Spleen (tissue), 11 donors: ENCODE measurements around the gene ART3. TPM values are rescaled to one million over a fixed set of nuclear protein-coding genes. Genes with fewer than 3 reads are reported as not detected.
A peak's percentile ranks its signal among the peaks of the same experiment; 100 is the strongest.

Experiments
- DNase-seq: peaks from one replicate; pipeline ENCODE4 v3.0.0-alpha.2; 2020
- H3K27ac ChIP-seq, 8 donors: fragments of 200-600 bp; sonication (generic) in 7 of 8; 1 replicate in 4 of 8; 2 replicates in 4 of 8; pipeline versions ENCODE4 v1.5.0 to v1.8.0; 2016 to 2021; ENCODE audit warnings: inconsistent platforms in 4 of 8, mild to moderate bottlenecking in 4 of 8, moderate library complexity in 1 of 8
- H3K27me3 ChIP-seq, 7 donors: fragments of 200-600 bp; sonication (generic) in 6 of 7; replicated peaks in 1 of 7; 1 replicate in 4 of 7; 2 replicates in 3 of 7; pipeline versions ENCODE4 v1.5.0 to v1.8.0; 2016 to 2021; ENCODE audit warnings: inconsistent platforms in 3 of 7, mild to moderate bottlenecking in 1 of 7
- H3K36me3 ChIP-seq, 6 donors: fragments of 200-600 bp; sonication (generic) in 5 of 6; 1 replicate in 4 of 6; 2 replicates in 2 of 6; pipeline versions ENCODE4 v1.5.0 to v1.8.0; 2016 to 2021; ENCODE audit warnings: inconsistent platforms in 2 of 6
- H3K4me1 ChIP-seq, 6 donors: fragments of 200-600 bp; sonication (generic) in 5 of 6; 1 replicate in 3 of 6; 2 replicates in 3 of 6; pipeline versions ENCODE4 v1.5.0 to v1.8.0; 2016 to 2021; ENCODE audit warnings: inconsistent platforms in 3 of 6
- H3K4me3 ChIP-seq, 8 donors: fragments of 200-600 bp; sonication (generic) in 7 of 8; 1 replicate in 4 of 8; 2 replicates in 4 of 8; pipeline versions ENCODE4 v1.5.0 to v1.8.0; 2016 to 2021; ENCODE audit warnings: inconsistent platforms in 4 of 8, mild to moderate bottlenecking in 4 of 8, moderate library complexity in 2 of 8
- H3K9me3 ChIP-seq, 8 donors: fragments of 200-600 bp; sonication (generic) in 7 of 8; 1 replicate in 4 of 8; 2 replicates in 4 of 8; pipeline versions ENCODE4 v1.5.0 to v1.8.0; 2016 to 2021; ENCODE audit warnings: inconsistent platforms in 4 of 8
- CTCF ChIP-seq, 11 experiments: fragments of 200-600 bp in 7 of 11; fragments of 450-650 bp in 4 of 11; sonication (generic) in 4 of 11; IDR thresholded peaks in 8 of 11; conservative IDR thresholded peaks in 3 of 11; 1 replicate in 7 of 11; 2 replicates in 4 of 11; pipeline versions ENCODE4 v1.4.0 to v1.8.0; 2016 to 2021; ENCODE audit warnings: antibody characterized with exemption in 11 of 11, inconsistent platforms in 4 of 11, mild to moderate bottlenecking in 1 of 11
- POLR2A ChIP-seq, 3 donors: fragments of 450-650 bp; IDR thresholded peaks; one replicate each; pipeline ENCODE4 v1.5.1; 2017; ENCODE audit warnings: antibody characterized with exemption in 3 of 3, mild to moderate bottlenecking in 1 of 3
- POLR2AphosphoS5 ChIP-seq, 3 donors: sonication (generic); formaldehyde crosslinking; IDR thresholded peaks; one replicate each; pipeline ENCODE4 v1.5.1; 2017; ENCODE audit warnings: antibody characterized with exemption in 3 of 3
- WGBS, 5 donors: extraction: QIAGEN DNeasy Blood & Tissue Kit in 3 of 5; methylation state at CpG; one replicate each; pipeline versions ENCODE4 v1.1.5 to v1.1.7; 2013 to 2018; 5-methylcytosine and 5-hydroxymethylcytosine counted together
- intact Hi-C: fragments of 100-400 bp; cut with DNase I; formaldehyde crosslinking; loops from one replicate; pipeline ENCODE4 v1.15.0; 2023; ENCODE audit warnings: low total_unique reads
- polyA plus RNA-seq, 3 donors: library from polyadenylated mRNA; stranded (reverse); fragments of 200-250 nt; gene quantifications; one replicate each; pipeline ENCODE4 v1.2.1, GENCODE V29; 2013
- total RNA-seq, 7 donors: library from RNA; depleted of rRNA in 3 of 7; stranded (reverse); fragments of >200 nt in 3 of 7; fragmentation: NEBNext Ultra II Directional in 4 of 7; extraction: Animal tissue kit (Norgen Biotek cat#: 25700) in 4 of 7; gene quantifications; one replicate each; pipeline versions ENCODE4 v1.1.0 to v1.2.1, GENCODE V29; 2016 to 2021
- donor health status: healthy with polysubstance abuse.
- donor health status: DM: no; HTN: no; CAD: no; lungs with moderate emphysema.
- donor health status: DM: no; HTN: no; CAD: no.
- donor health status: Bipolar disorder and iron deficiency.
- donor health status: healthy.
- donor health status: DM: no; HTN: no; CAD: no.
- donor health status: DM: yes; HTN: yes; CAD: no.

Gene ART3
- total and polyA plus RNA-seq, 10 donors = 0.91 to 5.7 (median 3.1) TPM

GRCh38 chr4:76147454-76148141 lies 73.1 kb downstream of the ART3 start:
- WGBS, 5 donors = 1 to 3% (median 2%) methylated on average over 20 to 31 of the region's 31 CpGs

GRCh38 chr4:76148142-76148865 lies 73.8 kb downstream of the ART3 start, which contains the start of gene NUP54:
Gene NUP54 (minus strand): TSS chr4:76148397. CDS start chr4:76148374, 23 bp downstream.
- peak within 1 kb of the TSS; percentile 80 to 98 (median 84) for H3K4me3 ChIP-seq
- H3K27me3 ChIP-seq = no peaks in the 10 kb centered on the region
- peaks cover 0 to 11% (median 6%) of the 10 kb centered on the region in 6 donors for H3K36me3 ChIP-seq
- H3K9me3 ChIP-seq = no peaks in the 10 kb centered on the region
- intact Hi-C loops = no loop called here
- TF ChIP-seq CTCF (IDR thresholded peaks at IDR 0.05 in 8 of 11, conservative IDR thresholded peaks at IDR 0.05 in 3 of 11) = no peak
- TF ChIP-seq POLR2AphosphoS5 (IDR thresholded peaks at IDR 0.05) = peak; percentile 94 to 97 (median 95)
- TF ChIP-seq POLR2A (IDR thresholded peaks at IDR 0.05) = peak; percentile 33 to 87 (median 38)
- DNase-seq = peak; percentile 99
- H3K4me1 ChIP-seq = peaks cover 14 to 48% (median 38%) of the 10 kb centered on the region in 6 donors
- WGBS, 5 donors = 0 to 1% (median 0%) methylated on average over 35 to 47 of the region's 47 CpGs
- peak within 1 kb of the TSS; percentile 79 to 94 (median 92) for H3K27ac ChIP-seq

More at GRCh38 chr4:76147454-76148141, 73.1 kb downstream of the ART3 start:
- peaks cover 14 to 48% (median 38%) of the 10 kb centered on the region in 6 donors for H3K4me1 ChIP-seq
- no peak for DNase-seq
- H3K27ac ChIP-seq = peak overlapping the region; percentile 79 to 94 (median 92)
- H3K4me3 ChIP-seq = peak overlapping the region; percentile 80 to 98 (median 84)
- no peaks in the 10 kb centered on the region for H3K27me3 ChIP-seq
- H3K36me3 ChIP-seq = peaks cover 0 to 18% (median 10%) of the 10 kb centered on the region in 6 donors
- TF ChIP-seq POLR2A (IDR thresholded peaks at IDR 0.05) (no peak), CTCF (IDR thresholded peaks at IDR 0.05 in 8 of 11, conservative IDR thresholded peaks at IDR 0.05 in 3 of 11) (no peak), POLR2AphosphoS5 (IDR thresholded peaks at IDR 0.05) (no peak)
- intact Hi-C loops = no loop called here
- no peaks in the 10 kb centered on the region for H3K9me3 ChIP-seq

GRCh38 chr4:76153356-76153755 lies 78.8 kb downstream of the ART3 start:
- intact Hi-C loops = no loop called here
- no peak for DNase-seq
- WGBS, 5 donors = 88 to 95% (median 90%) methylated on average over 2 of the region's 2 CpGs
- Histone ChIP-seq H3K4me3 (no peak overlapping the region), H3K9me3 (peaks cover 0 to 11% (median 8%) of the 10 kb centered on the region in 8 donors), H3K4me1 (peaks cover 0 to 12% (median 10%) of the 10 kb centered on the region in 6 donors), H3K27me3 (no peaks in the 10 kb centered on the region), H3K36me3 (peaks cover 0 to 6% (median 0%) of the 10 kb centered on the region in 6 donors), H3K27ac (no peak overlapping the region)
- TF ChIP-seq POLR2AphosphoS5 (IDR thresholded peaks at IDR 0.05) (no peak), CTCF (IDR thresholded peaks at IDR 0.05 in 8 of 11, conservative IDR thresholded peaks at IDR 0.05 in 3 of 11) (no peak), POLR2A (IDR thresholded peaks at IDR 0.05) (no peak)

- Histone ChIP-seq H3K27ac (peak overlapping the region in 1 of 8 donors; percentile 48), H3K4me1 (no peaks in the 10 kb centered on the region), H3K27me3 (no peaks in the 10 kb centered on the region), H3K9me3 (peaks cover 0 to 11% (median 8%) of the 10 kb centered on the region in 8 donors), H3K4me3 (no peak overlapping the region), H3K36me3 (peaks cover 0 to 32% (median 12%) of the 10 kb centered on the region in 6 donors)
- TF ChIP-seq POLR2AphosphoS5 (IDR thresholded peaks at IDR 0.05) (no peak), POLR2A (IDR thresholded peaks at IDR 0.05) (no peak), CTCF (IDR thresholded peaks at IDR 0.05 in 8 of 11, conservative IDR thresholded peaks at IDR 0.05 in 3 of 11) (no peak)
- intact Hi-C loops = no loop called here
- no peak for DNase-seq
- WGBS, 5 donors = 70 to 95% (median 80%) methylated on average over 3 of the region's 3 CpGs
Observed at GRCh38 chr4:76155979-76156378, 81.5 kb downstream of the ART3 start.
